GM12878 (cell line): ENCODE data around the gene PLXNA2. TPM values are rescaled to one million over a fixed set of nuclear protein-coding genes. Genes with fewer than 3 reads are reported as not detected.

ENCODE experiments used
- ATAC-seq: fragments of 200-7000 bp; cut with Tn5 transposase; 3 replicates; pipeline ENCODE4 v1.9.1; 2020; ENCODE audit warnings: mild to moderate bottlenecking, moderate library complexity
- BruUV-seq: library from RNA; stranded (reverse); fragments of 400-500 nt; replicated peaks from 2 replicates; lab custom pipeline; 2021; lab: Mats Ljungman, UMichigan
- CTCF ChIA-PET: fragments of 300-600 bp; sonication (Branson Sonifier 250); formaldehyde crosslinking; extraction: SDS; loops from one replicate; lab custom pipeline; 2021; ENCODE audit warnings: inconsistent platforms; lab: Yijun Ruan, JAX
- POLR2A ChIA-PET: fragments of 350-600 bp; formaldehyde crosslinking; extraction: SDS; loops from one replicate; lab custom pipeline; 2021; ENCODE audit warnings: inconsistent platforms; lab: Charles Lee
- RAD21 ChIA-PET: fragments of 300-600 bp; sonication (Branson Sonifier 250); formaldehyde crosslinking; loops from one replicate; lab custom pipeline; 2023; ENCODE audit warnings: antibody characterized with exemption; ENCODE audit not compliant: unreplicated experiment; lab: Charles Lee
- SMC1A ChIA-PET: fragments of 300-600 bp; sonication (Branson Sonifier 250); formaldehyde crosslinking; loops from one replicate; lab custom pipeline; 2023; ENCODE audit not compliant: unreplicated experiment, uncharacterized antibody; lab: Charles Lee
- DNase-seq: peaks from one replicate; pipeline ENCODE4 v3.0.0-alpha.2; 2011; ENCODE audit warnings: low read depth, low spot score
- FAIRE-seq: peaks from 3 replicates; lab custom pipeline; 2011; peaks lifted over from hg19 to GRCh38; lab: Jason Lieb, UNC
- H2AFZ ChIP-seq: 2 replicates; pipeline ENCODE4 v1.6.0; 2011; ENCODE audit warnings: low read depth, low read length, control low read depth; ENCODE audit not compliant: control insufficient read depth
- H3K27ac ChIP-seq: 2 replicates; pipeline ENCODE4 v1.5.1; 2011; ENCODE audit warnings: control low read depth; ENCODE audit not compliant: control insufficient read depth, insufficient read depth
- H3K27me3 ChIP-seq, 2 experiments: replicated peaks in 1 of 2; 2 replicates each; pipeline versions ENCODE4 v1.6.0 to v1.6.1; 2011; ENCODE audit warnings: low read length in 1 of 2; ENCODE audit not compliant: control insufficient read depth in 2 of 2, insufficient read depth in 2 of 2
- H3K36me3 ChIP-seq, 2 experiments: 2 replicates each; pipeline ENCODE4 v1.5.1; 2011; ENCODE audit warnings: low read length in 1 of 2; ENCODE audit not compliant: control insufficient read depth in 2 of 2, insufficient read depth in 2 of 2
- H3K4me1 ChIP-seq: 2 replicates; pipeline ENCODE4 v1.6.1; 2011; ENCODE audit warnings: mild to moderate bottlenecking, low read length, moderate library complexity, mixed read lengths; ENCODE audit not compliant: control insufficient read depth, insufficient read depth
- H3K4me2 ChIP-seq: 2 replicates; pipeline ENCODE4 v1.6.0; 2011; ENCODE audit warnings: control low read depth; ENCODE audit not compliant: control insufficient read depth, insufficient read depth
- H3K4me3 ChIP-seq: fragments of 200-600 bp; sonication (generic); 2 replicates; pipeline ENCODE4 v1.5.1; 2016
- H3K79me2 ChIP-seq: 2 replicates; pipeline ENCODE4 v1.6.0; 2011; ENCODE audit warnings: low read length; ENCODE audit not compliant: control insufficient read depth, insufficient read depth
- H3K9ac ChIP-seq: 2 replicates; pipeline ENCODE4 v1.8.0; 2011; ENCODE audit warnings: low read length, control low read depth, mixed read lengths; ENCODE audit not compliant: control insufficient read depth, insufficient read depth
- H3K9me3 ChIP-seq: replicated peaks from 3 replicates; pipeline ENCODE4 v1.5.1; 2011; ENCODE audit warnings: mild to moderate bottlenecking, low read length; ENCODE audit not compliant: control insufficient read depth, insufficient read depth
- H4K20me1 ChIP-seq: 2 replicates; pipeline ENCODE4 v1.6.0; 2011; ENCODE audit not compliant: control insufficient read depth, insufficient read depth
- EGR1 ChIP-seq, 2 experiments: IDR thresholded peaks; 1 replicate in 1 of 2; 2 replicates in 1 of 2; pipeline ENCODE4 v1.6.1; 2011 to 2012; ENCODE audit warnings: low read depth in 2 of 2, low read length in 2 of 2, borderline replicate concordance in 1 of 2, mild to moderate bottlenecking in 1 of 2, moderate library complexity in 1 of 2
- FOXM1 ChIP-seq: IDR thresholded peaks from 2 replicates; pipeline ENCODE4 v1.6.1; 2012; ENCODE audit warnings: low read depth, mild to moderate bottlenecking, inconsistent platforms, low read length, moderate library complexity
- GATAD2B ChIP-seq: fragments of 450-650 bp; conservative IDR thresholded peaks from 2 replicates; pipeline ENCODE4 v1.6.1; 2017; ENCODE audit warnings: low read depth, mild to moderate bottlenecking, moderate library complexity
- IKZF1 ChIP-seq: fragments of 450-650 bp; conservative IDR thresholded peaks from 2 replicates; pipeline ENCODE4 v1.6.1; 2017; ENCODE audit warnings: antibody characterized with exemption, mild to moderate bottlenecking
- LARP7 ChIP-seq: fragments of 450-650 bp; IDR thresholded peaks from 2 replicates; pipeline ENCODE4 v1.6.1; 2017; ENCODE audit warnings: mild to moderate bottlenecking
- SIX5 ChIP-seq: IDR thresholded peaks from 2 replicates; pipeline ENCODE4 v1.6.1; 2011; ENCODE audit warnings: mild to moderate bottlenecking, low read depth, low read length, moderate library complexity; ENCODE audit not compliant: severe bottlenecking
- TBL1XR1 ChIP-seq: IDR thresholded peaks from 2 replicates; pipeline ENCODE4 v1.6.1; 2012; ENCODE audit warnings: low read depth, low read length, improper control_type of control experiment
- ZNF622 ChIP-seq: fragments of 450-650 bp; IDR thresholded peaks from 2 replicates; pipeline ENCODE4 v1.6.1; 2017; ENCODE audit warnings: mild to moderate bottlenecking, inconsistent platforms
- WGBS: methylation state at CpG from one replicate; pipeline ENCODE4 v1.1.6; 2016; ENCODE audit warnings: low lambda C conversion rate; ENCODE audit not compliant: insufficient replicate concordance, insufficient coverage; ENCODE audit errors: missing lambda C conversion rate; 5-methylcytosine and 5-hydroxymethylcytosine counted together
- in situ Hi-C: fragments of 300-500 bp; cut with MboI; formaldehyde crosslinking; loops from 9 replicates; pipeline ENCODE4 v1.14.3; 2018; ENCODE audit warnings: mixed read lengths
- intact Hi-C: fragments of 100-400 bp; cut with micrococcal nuclease; formaldehyde crosslinking; loops from one replicate; pipeline ENCODE4 v1.14.2; 2022; ENCODE audit not compliant: unreplicated experiment
- polyA plus RNA-seq, 11 experiments: library from polyadenylated mRNA; depleted of rRNA in 4 of 11; unstranded in 6 of 11; stranded (reverse) in 5 of 11; fragments of >200 nt; fragmentation: Nextera tagmentation in 4 of 11; fragmentation: Illumina TruSeq in 1 of 11; extraction: Ambion mirVana in 4 of 11; extraction: Trizol in 1 of 11; gene quantifications; 1 replicate in 1 of 11; 2 replicates in 10 of 11; pipeline versions ENCODE4 v1.2.1 to v1.2.3, GENCODE V29; 2011 to 2016; ENCODE audit warnings: inconsistent platforms in 2 of 11, missing spikeins in 2 of 11, low read depth in 1 of 11
- total RNA-seq, 4 experiments: library from RNA; depleted of rRNA in 3 of 4; stranded (reverse); fragments of >200 nt in 3 of 4; fragmentation: Illumina TruSeq in 1 of 4; extraction: Trizol in 1 of 4; gene quantifications; 2 replicates each; pipeline versions ENCODE4 v1.2.1 to v1.2.3, GENCODE V29; 2013 to 2021
- TF ChIP-seq, protein P1 (sequence below): fragments of 450-650 bp; IDR thresholded peaks from 2 replicates; pipeline ENCODE4 v1.6.1; 2016; ENCODE audit warnings: mild to moderate bottlenecking, moderate library complexity, borderline replicate concordance

The PLXNA2 gene
- total and polyA plus RNA-seq, 10 of the 15 experiments (the other 5 are each of a cell fraction or from before 2014, with no cell fraction given): under 0.01 to 0.08 (median 0.07) TPM; not detected in 4

DNA sequence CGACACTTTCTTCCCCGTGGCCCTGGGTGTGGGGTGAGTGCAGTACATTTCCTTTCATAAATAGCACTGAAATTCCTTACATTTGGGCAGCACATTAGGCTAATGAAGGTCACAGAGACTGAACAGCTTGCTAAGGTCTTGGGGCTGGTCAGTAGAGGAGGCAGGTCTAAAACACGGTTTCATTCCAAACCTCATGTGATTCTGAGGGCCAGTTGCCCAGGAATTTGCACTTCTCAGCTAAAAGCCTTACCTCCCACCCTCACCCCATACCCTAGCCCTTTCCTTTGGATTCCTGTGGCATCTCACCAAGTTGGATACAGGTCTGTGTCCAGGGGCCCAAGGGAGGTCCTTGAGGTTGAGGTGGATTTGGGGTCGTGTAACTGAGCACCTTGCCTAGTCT is 185.4 kb downstream of the PLXNA2 start (continued):
- TF ChIP-seq, protein P1, sequence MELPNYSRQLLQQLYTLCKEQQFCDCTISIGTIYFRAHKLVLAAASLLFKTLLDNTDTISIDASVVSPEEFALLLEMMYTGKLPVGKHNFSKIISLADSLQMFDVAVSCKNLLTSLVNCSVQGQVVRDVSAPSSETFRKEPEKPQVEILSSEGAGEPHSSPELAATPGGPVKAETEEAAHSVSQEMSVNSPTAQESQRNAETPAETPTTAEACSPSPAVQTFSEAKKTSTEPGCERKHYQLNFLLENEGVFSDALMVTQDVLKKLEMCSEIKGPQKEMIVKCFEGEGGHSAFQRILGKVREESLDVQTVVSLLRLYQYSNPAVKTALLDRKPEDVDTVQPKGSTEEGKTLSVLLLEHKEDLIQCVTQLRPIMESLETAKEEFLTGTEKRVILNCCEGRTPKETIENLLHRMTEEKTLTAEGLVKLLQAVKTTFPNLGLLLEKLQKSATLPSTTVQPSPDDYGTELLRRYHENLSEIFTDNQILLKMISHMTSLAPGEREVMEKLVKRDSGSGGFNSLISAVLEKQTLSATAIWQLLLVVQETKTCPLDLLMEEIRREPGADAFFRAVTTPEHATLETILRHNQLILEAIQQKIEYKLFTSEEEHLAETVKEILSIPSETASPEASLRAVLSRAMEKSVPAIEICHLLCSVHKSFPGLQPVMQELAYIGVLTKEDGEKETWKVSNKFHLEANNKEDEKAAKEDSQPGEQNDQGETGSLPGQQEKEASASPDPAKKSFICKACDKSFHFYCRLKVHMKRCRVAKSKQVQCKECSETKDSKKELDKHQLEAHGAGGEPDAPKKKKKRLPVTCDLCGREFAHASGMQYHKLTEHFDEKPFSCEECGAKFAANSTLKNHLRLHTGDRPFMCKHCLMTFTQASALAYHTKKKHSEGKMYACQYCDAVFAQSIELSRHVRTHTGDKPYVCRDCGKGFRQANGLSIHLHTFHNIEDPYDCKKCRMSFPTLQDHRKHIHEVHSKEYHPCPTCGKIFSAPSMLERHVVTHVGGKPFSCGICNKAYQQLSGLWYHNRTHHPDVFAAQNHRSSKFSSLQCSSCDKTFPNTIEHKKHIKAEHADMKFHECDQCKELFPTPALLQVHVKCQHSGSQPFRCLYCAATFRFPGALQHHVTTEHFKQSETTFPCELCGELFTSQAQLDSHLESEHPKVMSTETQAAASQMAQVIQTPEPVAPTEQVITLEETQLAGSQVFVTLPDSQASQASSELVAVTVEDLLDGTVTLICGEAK: no peak
- no peak for TF ChIP-seq SIX5
- no peak for TF ChIP-seq ZNF622
- no peak for TF ChIP-seq LARP7
- TF ChIP-seq IKZF1: no peak
- no peak for TF ChIP-seq FOXM1

DNA sequence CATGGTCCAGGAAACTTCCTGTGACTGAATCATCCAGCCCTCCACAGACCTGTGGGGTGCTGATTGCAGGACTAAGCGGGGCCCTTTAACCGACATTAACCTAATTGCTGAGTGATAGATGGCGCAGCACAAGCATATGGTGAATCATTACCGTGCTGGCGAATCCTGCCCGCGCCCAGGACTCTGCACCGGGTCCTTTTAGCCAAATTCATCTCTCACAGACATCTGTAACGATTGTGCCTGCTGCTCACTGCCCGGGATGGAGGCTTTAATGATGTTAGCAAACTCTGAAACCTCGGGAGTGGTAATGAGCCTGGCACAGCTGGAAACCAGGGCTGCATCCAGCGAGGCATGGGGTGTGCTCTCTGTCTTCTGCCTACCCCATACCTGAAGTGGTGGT is 185.9 kb downstream of the PLXNA2 start:
- Histone ChIP-seq H3K4me2 (no peak overlapping the region), H3K27ac (no peak overlapping the region), H3K79me2 (no peaks in the 10 kb centered on the region), H3K9ac (no peak overlapping the region), H3K27me3 (peaks cover 2 to 3% of the 10 kb centered on the region in 2 experiments), H3K4me3 (no peak overlapping the region), H4K20me1 (no peaks in the 10 kb centered on the region), H3K4me1 (no peaks in the 10 kb centered on the region), H3K36me3 (no peaks in the 10 kb centered on the region), H3K9me3 (no peaks in the 10 kb centered on the region), H2AFZ (no peak overlapping the region)
- ChIA-PET SMC1A (no interaction called here), POLR2A (no interaction called here), RAD21 (no interaction called here), CTCF (no interaction called here)
- no TSS peak for BruUV-seq
- TF ChIP-seq, protein P1: no peak
- TF ChIP-seq TBL1XR1: no peak
- no peak for TF ChIP-seq GATAD2B
- TF ChIP-seq EGR1 (IDR thresholded peaks at IDR 0.05; ENCODE audit: borderline replicate concordance in 1 of 2, low read depth in 2 of 2, low read length in 2 of 2): no peak
- intact Hi-C loops (no loop called here), in situ Hi-C loops (no loop called here)
- WGBS: 9% methylated on average over 12 of the region's 12 CpGs
- FAIRE-seq (no peak), ATAC-seq (no peak), DNase-seq (no peak)
